Fibroblast of villous mesenchyme (primary cell): ENCODE results near the gene ENOSF1. TPM values are rescaled to one million over a fixed set of nuclear protein-coding genes. Genes with fewer than 3 reads are reported as not detected.

Source experiments
- DNase-seq: peaks from one replicate; pipeline ENCODE4 v3.0.0-alpha.2; 2010; ENCODE audit warnings: low read depth
- H3K4me3 ChIP-seq: 2 replicates; pipeline ENCODE4 v1.5.1; 2011; ENCODE audit warnings: low read depth, mild to moderate bottlenecking, low read length
- CTCF ChIP-seq: IDR thresholded peaks from 2 replicates; pipeline ENCODE4 v1.5.1; 2012; ENCODE audit warnings: low read depth, mild to moderate bottlenecking, low read length; ENCODE audit not compliant: insufficient read depth
- total RNA-seq: library from RNA; depleted of rRNA; stranded (reverse); fragments of >200 nt; gene quantifications from 2 replicates; pipeline ENCODE4 v1.2.3, GENCODE V29; 2012

Gene ENOSF1
- total RNA-seq, 1 donor = 31.1 TPM

- DNase-seq = no peak
- TF ChIP-seq CTCF = no peak
- no peak overlapping the region for H3K4me3 ChIP-seq
These were observed 44.2 kb downstream of the ENOSF1 start for GRCh38 chr18:668260-668659.

- TF ChIP-seq CTCF = no peak
- no peak for DNase-seq
- no peak overlapping the region for H3K4me3 ChIP-seq
These were observed 45.8 kb downstream of the ENOSF1 start for GRCh38 chr18:666628-667027.

GRCh38 chr18:666177-666576, 46.3 kb downstream of the ENOSF1 start:
- TF ChIP-seq CTCF = peak; percentile 37
- no peak overlapping the region for H3K4me3 ChIP-seq
- no peak for DNase-seq

GRCh38 chr18:662197-662596, 50.2 kb downstream of the ENOSF1 start:
- no peak for DNase-seq
- no peak overlapping the region for H3K4me3 ChIP-seq
- no peak for TF ChIP-seq CTCF

DNA sequence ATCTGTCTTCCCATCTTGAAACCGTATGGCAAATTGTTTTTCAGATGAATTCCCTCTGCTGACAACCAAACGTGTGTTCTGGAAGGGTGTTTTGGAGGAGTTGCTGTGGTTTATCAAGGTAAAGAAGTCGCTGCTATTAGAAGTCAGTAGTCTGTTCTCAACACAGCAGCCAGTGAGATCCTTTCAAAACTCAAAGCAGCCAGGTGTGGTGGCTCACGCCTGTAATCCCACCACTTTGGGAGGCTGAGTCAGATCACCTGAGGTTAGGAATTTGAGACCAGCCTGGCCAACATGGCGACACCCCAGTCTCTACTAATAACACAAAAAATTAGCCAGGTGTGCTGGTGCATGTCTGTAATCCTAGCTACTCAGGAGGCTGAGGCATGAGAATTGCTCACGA, 52.8 kb downstream of the ENOSF1 start:
- no peak for DNase-seq
- no peak overlapping the region for H3K4me3 ChIP-seq
- TF ChIP-seq CTCF = no peak

DNA sequence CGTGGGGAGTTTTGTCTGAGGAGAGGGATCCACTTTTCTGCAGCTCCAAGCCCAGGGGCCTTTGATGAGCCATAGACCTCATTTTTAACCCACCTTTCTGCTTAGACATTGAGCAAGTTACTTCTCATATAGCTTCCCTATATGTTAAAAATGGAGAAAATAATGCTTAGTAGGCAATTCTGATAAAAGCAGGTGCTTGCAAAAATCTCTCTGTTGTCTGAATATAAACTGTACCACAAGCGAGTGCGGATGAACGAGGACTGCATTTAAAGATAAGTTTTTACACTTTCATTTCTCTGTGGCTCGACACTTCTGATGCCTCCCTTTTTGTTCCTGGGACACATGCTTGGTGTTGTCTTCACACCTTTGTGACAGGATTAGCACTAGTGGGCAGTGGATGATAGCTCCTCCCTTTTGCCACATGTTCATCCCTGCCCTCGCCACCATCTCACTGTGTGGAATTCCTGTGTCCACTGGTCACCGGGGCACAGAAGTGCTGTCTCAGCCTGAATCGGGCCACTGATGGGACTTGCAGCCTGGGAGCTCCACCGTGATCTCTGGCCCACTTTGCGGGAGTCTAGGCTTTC, 53.4 kb downstream of the ENOSF1 start:
- peak overlapping the region; percentile 81 for H3K4me3 ChIP-seq
- DNase-seq = no peak
- no peak for TF ChIP-seq CTCF

GRCh38 chr18:658001-658946, 54.2 kb downstream of the ENOSF1 start:
- TF ChIP-seq CTCF = no peak
- H3K4me3 ChIP-seq = peak overlapping the region; percentile 81
- peak; percentile 89 for DNase-seq
